GM19328 (cell line): Measurements from ENCODE around the gene PRTN3.
"Not testable (repeated sequence)": the region's sequence is repeated elsewhere in the genome, so short reads cannot be mapped to it uniquely, and the experiment has no call there.

Experiments
- ATAC-seq: cut with Tn5 transposase; IDR thresholded peaks from one replicate; pipeline ENCODE4 v1.9.1; 2021; ENCODE audit warnings: mild to moderate bottlenecking, moderate library complexity; ENCODE audit not compliant: unreplicated experiment

The PRTN3 gene

GRCh38 chr19:814152-815078 is 26.4 kb upstream of the PRTN3 start:
- ATAC-seq: no peak

DNA sequence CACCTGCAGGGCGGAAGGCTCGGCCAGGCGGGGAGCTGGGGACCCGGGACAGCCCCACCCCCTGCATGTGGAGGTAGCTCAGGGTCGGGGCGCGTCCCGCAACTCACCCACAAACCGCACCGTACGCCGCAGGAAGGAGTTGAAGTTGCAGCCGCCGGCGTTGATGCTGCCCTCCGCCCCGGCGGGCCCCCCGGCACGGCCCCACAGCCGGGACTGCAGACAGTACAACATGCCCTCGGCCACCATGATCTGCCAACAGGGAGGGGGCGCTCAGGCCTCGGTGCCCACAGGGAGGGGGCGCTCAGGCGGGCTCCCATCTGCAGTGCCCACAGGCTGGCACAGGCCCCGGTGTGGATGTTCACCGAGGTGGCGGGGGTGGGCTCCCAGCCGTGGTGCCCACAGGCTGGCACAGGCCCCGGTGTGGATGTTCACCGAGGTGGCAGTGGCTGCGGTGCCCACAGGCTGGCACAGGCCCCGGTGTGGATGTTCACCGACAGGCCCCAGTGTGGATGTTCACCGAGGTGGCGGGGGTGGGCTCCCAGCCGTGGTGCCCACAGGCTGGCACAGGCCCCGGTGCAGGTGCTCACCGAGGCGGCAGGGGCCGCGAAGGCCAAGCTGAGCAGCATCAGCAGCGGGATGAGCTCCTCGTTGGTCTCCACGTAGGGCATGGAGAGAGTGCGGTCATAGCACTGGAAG is 25.6 kb upstream of the PRTN3 start:
- no peak for ATAC-seq

- ATAC-seq: no peak
These were observed 24.9 kb upstream of the PRTN3 start for GRCh38 chr19:815775-816499.

DNA sequence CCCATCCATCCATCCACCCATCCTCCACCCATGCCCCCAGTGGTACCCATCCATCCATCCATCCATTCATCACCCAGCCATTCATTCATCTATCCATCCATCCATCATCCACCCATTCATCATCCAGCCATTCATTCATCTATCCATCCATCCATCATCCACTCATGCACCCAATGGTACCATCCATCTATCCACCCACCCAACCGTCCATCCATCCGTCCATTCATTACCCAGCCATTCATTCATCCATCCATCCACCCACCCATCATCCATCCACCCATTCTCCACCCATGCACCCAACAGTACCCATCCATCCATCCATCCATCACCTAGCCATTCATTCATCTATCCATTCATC is 24.3 kb upstream of the PRTN3 start:
- no peak for ATAC-seq

GRCh38 chr19:820212-820611 is 20.6 kb upstream of the PRTN3 start:
- not testable (repeated sequence) for ATAC-seq

GRCh38 chr19:821231-821824 is 19.5 kb upstream of the PRTN3 start:
- no peak for ATAC-seq

DNA sequence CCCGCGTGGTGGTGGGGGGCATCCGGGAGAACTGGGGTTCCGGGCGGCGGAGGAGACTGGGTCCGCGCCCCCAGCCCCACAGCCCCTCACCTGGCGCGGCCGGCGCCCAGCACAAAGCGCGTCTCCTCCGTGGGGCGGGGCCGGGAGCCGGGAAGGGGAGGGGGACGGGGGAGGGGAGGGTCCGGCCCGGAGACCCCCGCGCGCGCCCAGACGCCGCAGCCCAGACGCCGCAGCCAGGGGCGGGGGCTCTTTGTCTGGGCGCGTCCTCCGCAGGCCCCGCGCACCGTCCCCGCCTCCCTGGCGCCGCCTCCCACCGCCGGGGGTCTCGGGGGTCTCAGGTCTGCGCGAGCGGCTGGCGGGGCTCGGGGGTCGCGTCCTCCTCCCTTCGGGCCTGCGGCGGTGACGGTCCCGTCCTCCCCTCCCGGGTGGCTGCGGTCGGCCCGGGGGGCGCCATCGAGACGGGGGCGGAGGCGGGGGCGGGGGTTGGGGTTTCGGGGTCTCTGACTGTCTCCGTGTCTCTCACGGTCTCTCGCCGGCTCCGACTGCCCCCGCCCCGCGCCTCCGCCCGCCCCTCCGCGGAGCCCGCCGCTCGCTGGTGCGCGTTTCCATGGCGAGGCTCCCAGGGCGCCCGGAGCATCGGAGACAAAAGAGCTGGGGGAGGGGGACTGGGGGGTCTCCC is 18.8 kb upstream of the PRTN3 start, which contains the start of gene PLPPR3:
TSS of gene PLPPR3 (minus strand) at position 131 of the 679 bp plus-strand sequence. CDS start 396 bp downstream, outside the sequence.
- no peak for ATAC-seq

GRCh38 chr19:823565-824121 is 17.2 kb upstream of the PRTN3 start:
- no peak for ATAC-seq

- no peak for ATAC-seq
These were observed 15.9 kb upstream of the PRTN3 start for GRCh38 chr19:824885-825284.

DNA sequence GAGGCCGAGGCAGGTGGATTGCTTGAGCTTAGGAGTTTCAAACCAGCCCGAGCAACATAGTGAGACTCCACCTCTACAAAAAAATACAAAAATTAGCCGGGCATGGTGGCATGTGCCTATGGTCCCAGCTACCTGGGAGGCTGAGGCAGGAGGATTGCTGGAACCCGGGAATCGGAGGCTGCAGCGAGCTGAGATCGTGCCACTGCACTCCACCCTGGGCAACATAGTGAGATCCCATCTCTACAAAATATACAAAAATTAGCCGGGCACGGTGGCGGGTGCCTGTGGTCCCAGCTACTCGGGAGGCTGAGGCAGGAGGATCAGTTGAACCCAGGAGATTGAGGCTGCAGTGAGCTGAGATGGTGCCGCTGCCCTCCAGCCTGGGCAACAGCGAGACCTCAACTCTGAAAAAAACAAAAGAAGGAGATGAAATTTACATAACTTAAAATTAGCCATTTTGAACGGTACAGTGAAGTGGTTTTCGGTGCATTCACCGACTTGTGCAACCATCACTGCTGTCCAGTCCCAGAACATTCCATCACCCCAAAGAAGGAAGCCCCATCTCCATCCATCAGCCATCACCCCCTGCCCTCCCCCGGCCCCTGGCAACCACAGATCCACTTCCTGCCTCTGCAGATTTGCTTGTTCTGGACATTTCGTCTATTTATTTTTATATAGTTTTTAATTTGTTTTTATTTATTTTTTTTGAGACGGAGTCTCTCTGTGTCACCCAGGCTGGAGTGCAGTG is 14.7 kb upstream of the PRTN3 start:
- ATAC-seq: no peak

GRCh38 chr19:827314-827709 is 13.5 kb upstream of the PRTN3 start:
- no peak for ATAC-seq

DNA sequence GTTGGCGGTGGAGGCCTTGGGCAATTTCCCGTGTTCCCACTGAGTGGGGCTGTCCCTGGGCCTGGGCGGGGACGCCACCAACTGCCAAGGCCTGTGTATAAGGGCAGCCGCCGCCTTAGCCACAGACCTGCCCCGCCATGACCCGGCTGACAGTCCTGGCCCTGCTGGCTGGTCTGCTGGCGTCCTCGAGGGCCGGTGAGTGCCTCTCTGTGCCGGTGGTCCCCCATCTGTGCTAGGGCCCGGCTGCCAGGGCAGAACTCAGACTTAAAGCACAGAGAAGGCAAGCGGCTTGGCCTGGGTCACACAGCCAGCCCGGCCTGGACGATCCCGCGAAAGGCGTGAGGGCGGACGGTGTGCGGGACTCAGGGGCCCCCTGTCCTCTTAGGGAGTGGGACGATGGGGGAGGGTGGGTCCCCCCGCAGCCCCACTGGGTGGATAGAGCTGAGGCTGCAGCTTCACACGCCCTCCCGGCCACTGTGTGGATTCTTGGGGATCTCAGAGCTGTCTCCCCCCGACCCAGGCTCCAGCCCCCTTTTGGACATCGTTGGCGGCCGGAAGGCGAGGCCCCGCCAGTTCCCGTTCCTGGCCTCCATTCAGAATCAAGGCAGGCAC is 13.0 kb upstream of the PRTN3 start, which contains the start of gene AZU1:
TSS of gene AZU1 (plus strand) at position 128 of the 612 bp plus-strand sequence. CDS start at position 138, 10 bp downstream.
- no peak for ATAC-seq

DNA sequence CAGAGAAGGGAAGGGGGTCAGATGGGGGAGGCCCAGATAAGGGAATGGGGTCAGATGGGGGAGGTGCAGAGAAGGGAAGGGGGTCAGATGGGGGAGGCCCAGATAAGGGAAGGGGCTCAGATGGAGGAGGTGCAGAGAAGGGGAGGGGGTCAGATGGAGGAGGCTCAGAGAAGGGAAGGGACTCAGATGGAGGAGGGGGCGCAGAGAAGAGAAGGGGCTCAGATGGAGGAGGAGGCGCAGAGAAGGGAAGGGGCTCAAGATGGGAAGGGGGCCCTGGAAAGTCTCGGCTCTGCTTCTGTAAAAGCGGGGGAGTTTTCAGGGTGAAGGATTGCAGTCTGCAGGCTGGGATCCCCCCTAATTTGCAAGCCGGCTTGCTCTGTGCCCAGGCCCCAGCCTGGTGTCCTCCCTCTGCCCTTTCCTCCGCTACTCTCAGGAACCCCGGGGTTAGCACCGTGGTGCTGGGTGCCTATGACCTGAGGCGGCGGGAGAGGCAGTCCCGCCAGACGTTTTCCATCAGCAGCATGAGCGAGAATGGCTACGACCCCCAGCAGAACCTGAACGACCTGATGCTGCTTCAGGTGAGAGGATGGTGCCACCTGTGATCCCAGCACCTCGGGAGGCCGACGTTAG is 11.6 kb upstream of the PRTN3 start:
- no peak for ATAC-seq

DNA sequence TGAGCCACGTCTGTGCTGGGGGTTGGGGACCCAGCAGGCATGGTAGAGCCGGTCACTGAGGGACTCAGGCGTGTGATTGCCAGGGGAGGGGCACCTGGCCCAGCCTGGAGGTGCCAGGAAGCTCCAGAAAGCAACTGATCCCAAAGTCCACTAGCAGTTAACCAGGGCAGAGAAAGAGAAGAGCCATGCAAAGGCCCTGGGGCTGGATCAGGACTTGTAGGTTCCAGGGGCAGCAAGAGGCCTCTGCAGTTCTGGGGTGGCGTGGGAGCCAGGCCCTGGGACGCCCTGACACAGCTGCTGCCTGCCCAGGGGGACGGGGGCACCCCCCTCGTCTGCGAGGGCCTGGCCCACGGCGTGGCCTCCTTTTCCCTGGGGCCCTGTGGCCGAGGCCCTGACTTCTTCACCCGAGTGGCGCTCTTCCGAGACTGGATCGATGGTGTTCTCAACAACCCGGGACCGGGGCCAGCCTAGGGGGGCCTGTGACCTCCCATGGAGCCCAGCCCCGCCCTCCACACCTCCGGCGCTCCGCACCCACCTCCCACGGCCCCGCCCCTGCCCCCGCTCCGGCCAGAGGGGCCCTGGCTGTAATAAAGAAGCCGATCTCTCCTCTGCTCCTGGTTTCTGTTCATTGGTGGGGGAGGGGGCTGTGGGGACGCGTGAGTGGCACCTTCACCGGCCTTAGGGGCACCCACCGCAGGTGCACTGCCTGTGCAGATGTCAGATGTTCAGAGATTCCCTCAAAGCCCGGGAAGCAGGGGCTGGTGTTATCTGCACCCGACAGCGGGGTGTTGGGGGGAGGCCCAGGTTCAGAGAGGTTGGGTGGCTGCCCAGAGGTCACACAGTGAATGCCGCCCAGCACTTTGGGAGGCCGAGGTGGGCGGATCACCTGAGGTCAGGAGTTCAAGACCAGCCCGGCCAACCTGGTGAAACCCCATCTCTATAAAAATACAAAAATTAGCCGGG is 9.1 kb upstream of the PRTN3 start:
- no peak for ATAC-seq

GRCh38 chr19:834216-834615 is 6.6 kb upstream of the PRTN3 start:
- no peak for ATAC-seq

- no peak for ATAC-seq
These were observed 5.5 kb upstream of the PRTN3 start for GRCh38 chr19:835210-835810.

- ATAC-seq: not testable (repeated sequence)
These were observed 2.0 kb downstream of the PRTN3 start for GRCh38 chr19:842802-843179.
